ENCODE data around the gene WARS2.

DNA sequence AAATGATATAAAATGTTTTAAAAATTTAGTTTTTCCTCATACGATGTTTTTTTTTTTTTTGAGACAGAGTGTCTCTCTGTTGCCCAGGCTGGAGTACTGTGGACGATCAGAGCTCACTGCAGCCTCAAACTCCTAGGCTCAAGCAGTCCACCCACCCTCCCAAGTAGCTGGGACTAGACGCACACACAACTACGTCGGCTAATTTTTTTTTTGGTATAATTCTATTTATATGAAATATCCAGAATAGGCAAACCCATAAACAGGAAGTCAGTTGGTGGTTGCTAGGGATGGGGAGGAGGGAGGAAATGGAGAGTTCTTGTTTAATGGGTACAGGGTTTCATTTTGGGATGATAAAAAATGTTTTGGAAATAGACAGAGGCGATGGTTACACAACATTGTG is 56.5 kb downstream of the WARS2 start:
- TF ChIP-seq, protein P1, sequence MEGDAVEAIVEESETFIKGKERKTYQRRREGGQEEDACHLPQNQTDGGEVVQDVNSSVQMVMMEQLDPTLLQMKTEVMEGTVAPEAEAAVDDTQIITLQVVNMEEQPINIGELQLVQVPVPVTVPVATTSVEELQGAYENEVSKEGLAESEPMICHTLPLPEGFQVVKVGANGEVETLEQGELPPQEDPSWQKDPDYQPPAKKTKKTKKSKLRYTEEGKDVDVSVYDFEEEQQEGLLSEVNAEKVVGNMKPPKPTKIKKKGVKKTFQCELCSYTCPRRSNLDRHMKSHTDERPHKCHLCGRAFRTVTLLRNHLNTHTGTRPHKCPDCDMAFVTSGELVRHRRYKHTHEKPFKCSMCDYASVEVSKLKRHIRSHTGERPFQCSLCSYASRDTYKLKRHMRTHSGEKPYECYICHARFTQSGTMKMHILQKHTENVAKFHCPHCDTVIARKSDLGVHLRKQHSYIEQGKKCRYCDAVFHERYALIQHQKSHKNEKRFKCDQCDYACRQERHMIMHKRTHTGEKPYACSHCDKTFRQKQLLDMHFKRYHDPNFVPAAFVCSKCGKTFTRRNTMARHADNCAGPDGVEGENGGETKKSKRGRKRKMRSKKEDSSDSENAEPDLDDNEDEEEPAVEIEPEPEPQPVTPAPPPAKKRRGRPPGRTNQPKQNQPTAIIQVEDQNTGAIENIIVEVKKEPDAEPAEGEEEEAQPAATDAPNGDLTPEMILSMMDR (IDR thresholded peaks at IDR 0.05; ENCODE audit: low read length) = no peak
- no peak for TF ChIP-seq EZH2phosphoT487 (IDR thresholded peaks at IDR 0.05; ENCODE audit: low read length)
- TF ChIP-seq EZH2 (optimal IDR thresholded peaks at IDR 0.05; ENCODE audit: low read depth, low read length) = no peak
